Mucosa of stomach (tissue), 1 donor: ENCODE results near the gene EDA.

Source experiments
- H3K27me3 ChIP-seq: one replicate; pipeline ENCODE4 v1.7.0; 2013; ENCODE audit warnings: mild to moderate bottlenecking, low read length; ENCODE audit not compliant: control insufficient read depth, insufficient read depth
- H3K36me3 ChIP-seq: one replicate; pipeline ENCODE4 v1.7.0; 2013; ENCODE audit warnings: low read length; ENCODE audit not compliant: control insufficient read depth, insufficient read depth
- H3K4me1 ChIP-seq: one replicate; pipeline ENCODE4 v1.7.0; 2013; ENCODE audit warnings: mild to moderate bottlenecking, low read length; ENCODE audit not compliant: control insufficient read depth, insufficient read depth
- H3K4me3 ChIP-seq: one replicate; pipeline ENCODE4 v1.7.0; 2013; ENCODE audit warnings: low read length
- H3K9ac ChIP-seq: one replicate; pipeline ENCODE4 v1.7.0; 2013; ENCODE audit warnings: mild to moderate bottlenecking, low read length, moderate library complexity
- H3K9me3 ChIP-seq: one replicate; pipeline ENCODE4 v1.7.0; 2013; ENCODE audit warnings: mild to moderate bottlenecking, low read length, moderate library complexity; ENCODE audit not compliant: control insufficient read depth
- donor health status: Pancreatic carcinoma.

EDA gene

GRCh38 chrX:69626129-69626528 is 10.2 kb downstream of the EDA start:
- no peaks in the 10 kb centered on the region for H3K9me3 ChIP-seq
- H3K9ac ChIP-seq = no peak overlapping the region
- H3K4me1 ChIP-seq = no peaks in the 10 kb centered on the region
- no peaks in the 10 kb centered on the region for H3K36me3 ChIP-seq
- no peaks in the 10 kb centered on the region for H3K27me3 ChIP-seq
- no peak overlapping the region for H3K4me3 ChIP-seq

- no peak overlapping the region for H3K9ac ChIP-seq
- H3K4me1 ChIP-seq = no peaks in the 10 kb centered on the region
- H3K27me3 ChIP-seq = no peaks in the 10 kb centered on the region
- no peak overlapping the region for H3K4me3 ChIP-seq
- H3K9me3 ChIP-seq = no peaks in the 10 kb centered on the region
- H3K36me3 ChIP-seq = no peaks in the 10 kb centered on the region
These were observed 11.8 kb downstream of the EDA start for GRCh38 chrX:69627744-69628143.

- Histone ChIP-seq H3K9ac (no peak overlapping the region), H3K9me3 (no peaks in the 10 kb centered on the region), H3K36me3 (no peaks in the 10 kb centered on the region), H3K4me3 (no peak overlapping the region), H3K27me3 (no peaks in the 10 kb centered on the region), H3K4me1 (no peaks in the 10 kb centered on the region)
These were observed 14.2 kb downstream of the EDA start for GRCh38 chrX:69630147-69630546.

GRCh38 chrX:69664693-69665092 is 48.8 kb downstream of the EDA start:
- no peaks in the 10 kb centered on the region for H3K4me1 ChIP-seq
- no peaks in the 10 kb centered on the region for H3K27me3 ChIP-seq
- no peaks in the 10 kb centered on the region for H3K36me3 ChIP-seq
- H3K4me3 ChIP-seq = no peak overlapping the region
- no peak overlapping the region for H3K9ac ChIP-seq
- no peaks in the 10 kb centered on the region for H3K9me3 ChIP-seq

GRCh38 chrX:69670001-69670555 is 54.2 kb downstream of the EDA start:
- Histone ChIP-seq H3K9ac (no peak overlapping the region), H3K9me3 (no peaks in the 10 kb centered on the region), H3K27me3 (no peaks in the 10 kb centered on the region), H3K4me1 (no peaks in the 10 kb centered on the region), H3K4me3 (no peak overlapping the region), H3K36me3 (no peaks in the 10 kb centered on the region)

GRCh38 chrX:69674891-69675290 is 59.0 kb downstream of the EDA start:
- H3K27me3 ChIP-seq = no peaks in the 10 kb centered on the region
- H3K4me1 ChIP-seq = no peaks in the 10 kb centered on the region
- H3K9ac ChIP-seq = no peak overlapping the region
- no peak overlapping the region for H3K4me3 ChIP-seq
- H3K36me3 ChIP-seq = no peaks in the 10 kb centered on the region
- no peaks in the 10 kb centered on the region for H3K9me3 ChIP-seq

- Histone ChIP-seq H3K9ac (no peak overlapping the region), H3K4me1 (no peaks in the 10 kb centered on the region), H3K36me3 (no peaks in the 10 kb centered on the region), H3K9me3 (no peaks in the 10 kb centered on the region), H3K4me3 (no peak overlapping the region), H3K27me3 (no peaks in the 10 kb centered on the region)
These were observed 89.9 kb downstream of the EDA start for GRCh38 chrX:69705818-69706217.

GRCh38 chrX:69718102-69718501 is 102.2 kb downstream of the EDA start:
- H3K4me3 ChIP-seq = no peak overlapping the region
- no peak overlapping the region for H3K9ac ChIP-seq
- no peaks in the 10 kb centered on the region for H3K9me3 ChIP-seq
- no peaks in the 10 kb centered on the region for H3K4me1 ChIP-seq
- H3K27me3 ChIP-seq = no peaks in the 10 kb centered on the region
- H3K36me3 ChIP-seq = no peaks in the 10 kb centered on the region

GRCh38 chrX:69724307-69724706 is 108.4 kb downstream of the EDA start:
- no peaks in the 10 kb centered on the region for H3K36me3 ChIP-seq
- H3K4me3 ChIP-seq = no peak overlapping the region
- no peaks in the 10 kb centered on the region for H3K27me3 ChIP-seq
- no peaks in the 10 kb centered on the region for H3K9me3 ChIP-seq
- no peak overlapping the region for H3K9ac ChIP-seq
- H3K4me1 ChIP-seq = no peaks in the 10 kb centered on the region

GRCh38 chrX:69740317-69740716 is 124.4 kb downstream of the EDA start:
- H3K4me1 ChIP-seq = no peaks in the 10 kb centered on the region
- no peak overlapping the region for H3K4me3 ChIP-seq
- H3K9me3 ChIP-seq = no peaks in the 10 kb centered on the region
- H3K36me3 ChIP-seq = no peaks in the 10 kb centered on the region
- H3K9ac ChIP-seq = no peak overlapping the region
- no peaks in the 10 kb centered on the region for H3K27me3 ChIP-seq

GRCh38 chrX:69741721-69742120 is 125.8 kb downstream of the EDA start:
- Histone ChIP-seq H3K4me3 (no peak overlapping the region), H3K4me1 (no peaks in the 10 kb centered on the region), H3K9ac (no peak overlapping the region), H3K27me3 (no peaks in the 10 kb centered on the region), H3K9me3 (no peaks in the 10 kb centered on the region), H3K36me3 (no peaks in the 10 kb centered on the region)

GRCh38 chrX:69746051-69746450 is 130.1 kb downstream of the EDA start:
- Histone ChIP-seq H3K36me3 (no peaks in the 10 kb centered on the region), H3K4me3 (no peak overlapping the region), H3K9ac (no peak overlapping the region), H3K9me3 (no peaks in the 10 kb centered on the region), H3K27me3 (no peaks in the 10 kb centered on the region), H3K4me1 (no peaks in the 10 kb centered on the region)

GRCh38 chrX:69748055-69748454 is 132.1 kb downstream of the EDA start:
- Histone ChIP-seq H3K27me3 (no peaks in the 10 kb centered on the region), H3K4me1 (no peaks in the 10 kb centered on the region), H3K36me3 (no peaks in the 10 kb centered on the region)

More at GRCh38 chrX:69748055-69748454, 132.1 kb downstream of the EDA start:
- H3K9ac ChIP-seq = no peak overlapping the region
- H3K4me3 ChIP-seq = no peak overlapping the region
- H3K9me3 ChIP-seq = no peaks in the 10 kb centered on the region
